Measurements from ENCODE around the gene POU2AF1.

- TF ChIP-seq TAF1 (conservative IDR thresholded peaks at IDR 0.05) (no peak), SP1 (IDR thresholded peaks at IDR 0.05) (no peak), CTCF (IDR thresholded peaks at IDR 0.05; ENCODE audit: low read depth, low read length, missing input control) (no peak), JUND (IDR thresholded peaks at IDR 0.05) (no peak), REST (IDR thresholded peaks at IDR 0.05) (no peak), ATF3 (IDR thresholded peaks at IDR 0.05) (no peak), ZBTB33 (IDR thresholded peaks at IDR 0.05) (no peak)
Measured at GRCh38 chr11:111326824-111327223, 52.3 kb downstream of the POU2AF1 start.

All from liver (tissue), 3 donors.